PC-9 (cell line): ENCODE results near the gene ZNF423.
A peak's percentile ranks its signal among the peaks of the same experiment; 100 is the strongest.

Experiments
- CTCF ChIP-seq: fragments of 200-600 bp; sonication (generic); conservative IDR thresholded peaks from 2 replicates; pipeline ENCODE4 v1.6.1; 2017; ENCODE audit warnings: mixed run types, antibody characterized with exemption, mild to moderate bottlenecking, moderate library complexity
- EZH2 ChIP-seq: fragments of 200-600 bp; sonication (generic); IDR thresholded peaks from 2 replicates; pipeline ENCODE4 v1.8.0; 2017; ENCODE audit warnings: antibody characterized with exemption, low read depth

GRCh38 chr16:49464877-49465504, 390.9 kb downstream of the ZNF423 start:
- TF ChIP-seq CTCF (0 out of 2 replicates have a peak, but pooled peaks have one; percentile 21), EZH2 (no peak)
